Stimulated activated naive B cell treated with anti-CD40 and anti-IgM and Interleukin-4, amounts not matched to agents 10 μg/mL and 1 μg/mL and 100 μg/mL, for 72 hours (primary cell): ENCODE data around the gene DHRS12.

ENCODE experiments used
- ATAC-seq, 2 donors: fragments of 150-1000 bp; cut with Tn5 transposase; replicated peaks; 2 replicates each; pipeline ENCODE4 v1.10.0; 2021; ENCODE audit warnings: moderate library complexity in 1 of 2
- DNase-seq: peaks from one replicate; pipeline ENCODE4 v3.0.0; 2021
- H3K27ac Mint-ChIP-seq: one replicate; pipeline ENCODE4 v1.8.0; 2022; ENCODE audit warnings: mild to moderate bottlenecking, mixed read lengths
- H3K27me3 Mint-ChIP-seq, 2 donors: one replicate each; pipeline ENCODE4 v1.8.0; 2022; ENCODE audit warnings: mixed read lengths in 2 of 2
- H3K36me3 Mint-ChIP-seq, 2 donors: one replicate each; pipeline ENCODE4 v1.8.0; 2022; ENCODE audit warnings: mixed read lengths in 2 of 2, mild to moderate bottlenecking in 1 of 2
- H3K4me1 Mint-ChIP-seq, 2 donors: one replicate each; pipeline ENCODE4 v1.8.0; 2022; ENCODE audit warnings: mixed read lengths in 2 of 2, mild to moderate bottlenecking in 1 of 2
- H3K4me3 Mint-ChIP-seq, 2 donors: one replicate each; pipeline ENCODE4 v1.8.0; 2022; ENCODE audit warnings: mild to moderate bottlenecking in 2 of 2, mixed read lengths in 2 of 2, moderate library complexity in 1 of 2
- H3K9me3 Mint-ChIP-seq, 2 donors: one replicate each; pipeline ENCODE4 v1.8.0; 2022; ENCODE audit warnings: mixed read lengths in 2 of 2, mild to moderate bottlenecking in 1 of 2

Gene DHRS12

GRCh38 chr13:51821606-51822005 lies 17.6 kb upstream of the DHRS12 start:
- H3K27ac Mint-ChIP-seq = no peak overlapping the region
- H3K4me1 Mint-ChIP-seq = peaks cover 64 to 78% of the 10 kb centered on the region in 2 donors
- H3K9me3 Mint-ChIP-seq = no peaks in the 10 kb centered on the region
- H3K27me3 Mint-ChIP-seq = no peaks in the 10 kb centered on the region
- peak overlapping the region; percentile 52 to 63 for H3K4me3 Mint-ChIP-seq
- no peaks in the 10 kb centered on the region for H3K36me3 Mint-ChIP-seq
- ATAC-seq (peak; percentile 32 to 37), DNase-seq (no peak)

GRCh38 chr13:51820016-51820597 lies 16.1 kb upstream of the DHRS12 start:
- ATAC-seq (no peak), DNase-seq (no peak)
- Mint-ChIP-seq H3K4me1 (peaks cover 61 to 70% of the 10 kb centered on the region in 2 donors), H3K27ac (peak overlapping the region; percentile 89), H3K4me3 (no peak overlapping the region), H3K36me3 (no peaks in the 10 kb centered on the region), H3K9me3 (no peaks in the 10 kb centered on the region), H3K27me3 (no peaks in the 10 kb centered on the region)

- ATAC-seq (no peak), DNase-seq (no peak)
- peak overlapping the region; percentile 89 for H3K27ac Mint-ChIP-seq
- H3K9me3 Mint-ChIP-seq = no peaks in the 10 kb centered on the region
- no peaks in the 10 kb centered on the region for H3K27me3 Mint-ChIP-seq
- H3K4me3 Mint-ChIP-seq = no peak overlapping the region
- no peaks in the 10 kb centered on the region for H3K36me3 Mint-ChIP-seq
- H3K4me1 Mint-ChIP-seq = peaks cover 65 to 69% of the 10 kb centered on the region in 2 donors
These were observed 15.6 kb upstream of the DHRS12 start for GRCh38 chr13:51819544-51819943.

GRCh38 chr13:51818781-51819511 lies 15.0 kb upstream of the DHRS12 start:
- peak; percentile 67 for DNase-seq
- peak; percentile 78 to 82 for ATAC-seq
- Mint-ChIP-seq H3K27ac (peak overlapping the region; percentile 89), H3K4me3 (peak overlapping the region; percentile 38 to 44), H3K27me3 (no peaks in the 10 kb centered on the region), H3K9me3 (no peaks in the 10 kb centered on the region), H3K36me3 (no peaks in the 10 kb centered on the region), H3K4me1 (peaks cover 65 to 68% of the 10 kb centered on the region in 2 donors)

GRCh38 chr13:51818276-51818675 lies 14.3 kb upstream of the DHRS12 start:
- H3K4me3 Mint-ChIP-seq = no peak overlapping the region
- ATAC-seq (no peak), DNase-seq (no peak)
- H3K27ac Mint-ChIP-seq = peak overlapping the region; percentile 92
- no peaks in the 10 kb centered on the region for H3K27me3 Mint-ChIP-seq
- no peaks in the 10 kb centered on the region for H3K36me3 Mint-ChIP-seq
- peaks cover 66 to 67% of the 10 kb centered on the region in 2 donors for H3K4me1 Mint-ChIP-seq
- no peaks in the 10 kb centered on the region for H3K9me3 Mint-ChIP-seq

- Mint-ChIP-seq H3K4me3 (no peak overlapping the region), H3K4me1 (peaks cover 61 to 65% of the 10 kb centered on the region in 2 donors), H3K27ac (peak overlapping the region; percentile 92), H3K36me3 (no peaks in the 10 kb centered on the region), H3K27me3 (no peaks in the 10 kb centered on the region), H3K9me3 (no peaks in the 10 kb centered on the region)
- no peak for DNase-seq
- no peak for ATAC-seq
These were observed 13.8 kb upstream of the DHRS12 start for GRCh38 chr13:51817717-51818116.

- H3K4me3 Mint-ChIP-seq = no peak overlapping the region
- H3K36me3 Mint-ChIP-seq = no peaks in the 10 kb centered on the region
- H3K9me3 Mint-ChIP-seq = no peaks in the 10 kb centered on the region
- peak overlapping the region; percentile 28 for H3K27ac Mint-ChIP-seq
- H3K27me3 Mint-ChIP-seq = no peaks in the 10 kb centered on the region
- ATAC-seq = no peak
- H3K4me1 Mint-ChIP-seq = peaks cover 58 to 63% of the 10 kb centered on the region in 2 donors
- no peak for DNase-seq
These were observed 12.8 kb upstream of the DHRS12 start for GRCh38 chr13:51816604-51817249.

GRCh38 chr13:51815848-51816247 lies 11.9 kb upstream of the DHRS12 start:
- H3K4me3 Mint-ChIP-seq = no peak overlapping the region
- H3K4me1 Mint-ChIP-seq = peaks cover 58 to 60% of the 10 kb centered on the region in 2 donors
- ATAC-seq (no peak), DNase-seq (no peak)
- no peaks in the 10 kb centered on the region for H3K36me3 Mint-ChIP-seq
- H3K9me3 Mint-ChIP-seq = no peaks in the 10 kb centered on the region
- no peaks in the 10 kb centered on the region for H3K27me3 Mint-ChIP-seq
- no peak overlapping the region for H3K27ac Mint-ChIP-seq

- DNase-seq = peak; percentile 77
- peaks cover 53 to 54% of the 10 kb centered on the region in 2 donors for H3K4me1 Mint-ChIP-seq
- H3K4me3 Mint-ChIP-seq = peak overlapping the region; percentile 63
- ATAC-seq = peak; percentile 70 to 76
- no peaks in the 10 kb centered on the region for H3K9me3 Mint-ChIP-seq
- H3K27me3 Mint-ChIP-seq = no peaks in the 10 kb centered on the region
- H3K36me3 Mint-ChIP-seq = no peaks in the 10 kb centered on the region
- H3K27ac Mint-ChIP-seq = peak overlapping the region; percentile 63
These were observed 11.1 kb upstream of the DHRS12 start for GRCh38 chr13:51814825-51815650.

GRCh38 chr13:51814071-51814470 lies 10.1 kb upstream of the DHRS12 start:
- Mint-ChIP-seq H3K9me3 (no peaks in the 10 kb centered on the region), H3K36me3 (peaks cover 0 to 4% of the 10 kb centered on the region in 2 donors), H3K4me1 (peaks cover 44 to 45% of the 10 kb centered on the region in 2 donors), H3K4me3 (no peak overlapping the region), H3K27me3 (no peaks in the 10 kb centered on the region), H3K27ac (no peak overlapping the region)
- DNase-seq (no peak), ATAC-seq (no peak)

GRCh38 chr13:51811920-51812451 lies 8.0 kb upstream of the DHRS12 start:
- peaks cover 0 to 4% of the 10 kb centered on the region in 2 donors for H3K36me3 Mint-ChIP-seq
- no peaks in the 10 kb centered on the region for H3K27me3 Mint-ChIP-seq
- H3K4me1 Mint-ChIP-seq = peaks cover 30 to 32% of the 10 kb centered on the region in 2 donors
- H3K4me3 Mint-ChIP-seq = peak overlapping the region in 1 of 2 donors; percentile 60
- H3K9me3 Mint-ChIP-seq = no peaks in the 10 kb centered on the region
- ATAC-seq (peak; percentile 52 to 83), DNase-seq (peak; percentile 62)
- peak overlapping the region; percentile 59 for H3K27ac Mint-ChIP-seq

GRCh38 chr13:51811046-51811445 lies 7.1 kb upstream of the DHRS12 start:
- peak overlapping the region; percentile 59 for H3K27ac Mint-ChIP-seq
- H3K36me3 Mint-ChIP-seq = peaks cover 0 to 4% of the 10 kb centered on the region in 2 donors
- ATAC-seq (no peak), DNase-seq (no peak)
- H3K27me3 Mint-ChIP-seq = no peaks in the 10 kb centered on the region
- no peaks in the 10 kb centered on the region for H3K9me3 Mint-ChIP-seq
- peaks cover 32 to 38% of the 10 kb centered on the region in 2 donors for H3K4me1 Mint-ChIP-seq
- no peak overlapping the region for H3K4me3 Mint-ChIP-seq

- DNase-seq (no peak), ATAC-seq (no peak)
- Mint-ChIP-seq H3K9me3 (no peaks in the 10 kb centered on the region), H3K4me3 (no peak overlapping the region), H3K27me3 (no peaks in the 10 kb centered on the region), H3K36me3 (peaks cover 0 to 8% of the 10 kb centered on the region in 2 donors), H3K27ac (no peak overlapping the region), H3K4me1 (peaks cover 31 to 48% of the 10 kb centered on the region in 2 donors)
These were observed 4.8 kb upstream of the DHRS12 start for GRCh38 chr13:51808811-51809210.

GRCh38 chr13:51807041-51807440 lies 3.1 kb upstream of the DHRS12 start:
- Mint-ChIP-seq H3K4me3 (no peak overlapping the region), H3K4me1 (peaks cover 30 to 59% of the 10 kb centered on the region in 2 donors)

More at GRCh38 chr13:51807041-51807440, 3.1 kb upstream of the DHRS12 start:
- H3K27ac Mint-ChIP-seq = peak overlapping the region; percentile 49
- no peaks in the 10 kb centered on the region for H3K9me3 Mint-ChIP-seq
- DNase-seq (no peak), ATAC-seq (no peak)
- peaks cover 0 to 8% of the 10 kb centered on the region in 2 donors for H3K36me3 Mint-ChIP-seq
- no peaks in the 10 kb centered on the region for H3K27me3 Mint-ChIP-seq
